Naive thymus-derived CD4-positive, alpha-beta T cell (primary cell): Measurements from ENCODE around the gene GMDS. TPM values are rescaled to one million over a fixed set of nuclear protein-coding genes. Genes with fewer than 3 reads are reported as not detected.

ENCODE experiments used
- ATAC-seq: fragments of 150-1000 bp; cut with Tn5 transposase; 2 replicates; pipeline ENCODE4 v1.10.0; 2021; ENCODE audit warnings: mild to moderate bottlenecking, moderate library complexity
- CTCF ChIA-PET: fragments of 350-600 bp; sonication (Branson Sonifier 250); formaldehyde crosslinking; loops from one replicate; lab custom pipeline; 2021; ENCODE audit warnings: antibody characterized with exemption; lab: Charles Lee
- POLR2A ChIA-PET: fragments of 350-600 bp; sonication (Branson Sonifier 250); formaldehyde crosslinking; loops from one replicate; lab custom pipeline; 2021; ENCODE audit warnings: antibody characterized with exemption, inconsistent platforms; lab: Charles Lee
- DNase-seq, 9 donors: peaks; one replicate each; pipeline versions ENCODE4 v3.0.0 to v3.0.0-alpha.2; 2020 to 2022; ENCODE audit warnings: mixed read lengths in 1 of 9
- H3K27ac ChIP-seq: one replicate; pipeline ENCODE4 v1.7.0; 2013; ENCODE audit warnings: mild to moderate bottlenecking, low read depth, low read length, moderate library complexity
- H3K27me3 ChIP-seq, 2 donors: one replicate each; pipeline ENCODE4 v1.7.0; 2013; ENCODE audit warnings: low read length in 2 of 2, mild to moderate bottlenecking in 2 of 2, moderate library complexity in 2 of 2; ENCODE audit not compliant: control insufficient read depth in 2 of 2, insufficient read depth in 2 of 2
- H3K36me3 ChIP-seq, 3 experiments: 1 replicate in 2 of 3; 2 replicates in 1 of 3; pipeline ENCODE4 v1.7.0; 2013; ENCODE audit warnings: low read length in 3 of 3, mild to moderate bottlenecking in 3 of 3, moderate library complexity in 1 of 3; ENCODE audit not compliant: insufficient read depth in 3 of 3, control insufficient read depth in 2 of 3
- H3K4me1 ChIP-seq, 2 donors: one replicate each; pipeline ENCODE4 v1.7.0; 2013; ENCODE audit warnings: low read length in 2 of 2, mild to moderate bottlenecking in 2 of 2, moderate library complexity in 1 of 2; ENCODE audit not compliant: control insufficient read depth in 2 of 2, insufficient read depth in 2 of 2
- H3K4me3 ChIP-seq: 2 replicates; pipeline ENCODE4 v1.7.0; 2013; ENCODE audit warnings: mild to moderate bottlenecking, low read length
- H3K9me3 ChIP-seq, 3 experiments: 1 replicate in 2 of 3; 2 replicates in 1 of 3; pipeline ENCODE4 v1.7.0; 2013; ENCODE audit warnings: low read length in 3 of 3; ENCODE audit not compliant: control insufficient read depth in 2 of 3
- H3K27ac Mint-ChIP-seq, 9 donors: one replicate each; pipeline ENCODE4 v1.8.0; 2020 to 2022; ENCODE audit warnings: mixed read lengths in 9 of 9, mild to moderate bottlenecking in 8 of 9, moderate library complexity in 5 of 9, inconsistent platforms in 2 of 9
- H3K27me3 Mint-ChIP-seq, 5 donors: one replicate each; pipeline ENCODE4 v1.8.0; 2021 to 2022; ENCODE audit warnings: mixed read lengths in 5 of 5, mild to moderate bottlenecking in 1 of 5
- H3K36me3 Mint-ChIP-seq, 5 donors: one replicate each; pipeline ENCODE4 v1.8.0; 2020 to 2022; ENCODE audit warnings: mixed read lengths in 5 of 5, mild to moderate bottlenecking in 3 of 5, inconsistent platforms in 1 of 5
- H3K4me1 Mint-ChIP-seq, 7 donors: one replicate each; pipeline ENCODE4 v1.8.0; 2020 to 2022; ENCODE audit warnings: mixed read lengths in 7 of 7, mild to moderate bottlenecking in 3 of 7, inconsistent platforms in 1 of 7
- H3K4me3 Mint-ChIP-seq, 10 donors: one replicate each; pipeline ENCODE4 v1.8.0; 2020 to 2022; ENCODE audit warnings: mild to moderate bottlenecking in 10 of 10, mixed read lengths in 10 of 10, moderate library complexity in 6 of 10, inconsistent platforms in 2 of 10
- H3K9me3 Mint-ChIP-seq, 11 donors: one replicate each; pipeline ENCODE4 v1.8.0; 2020 to 2022; ENCODE audit warnings: mixed read lengths in 11 of 11, mild to moderate bottlenecking in 4 of 11, inconsistent platforms in 1 of 11, moderate library complexity in 1 of 11
- intact Hi-C, 2 donors: fragments of 100-400 bp; cut with micrococcal nuclease; formaldehyde crosslinking; loops; one replicate each; pipeline ENCODE4 v1.15.1; 2023
- polyA plus RNA-seq, 2 donors: library from polyadenylated mRNA; unstranded; fragments of 300-500 nt; fragmentation: Illumina TruSeq; gene quantifications; one replicate each; pipeline ENCODE4 v1.2.3, GENCODE V29; 2021
- total RNA-seq, 6 experiments: library from RNA in 5 of 6; stranded (reverse) in 5 of 6; gene quantifications; 1 replicate in 5 of 6; 2 replicates in 1 of 6; pipeline ENCODE4 v1.2.3 and lab custom pipeline; 2021 to 2026

The GMDS gene
- total and polyA plus RNA-seq, 7 experiments from 2014 or later: 12.7 to 33.9 (median 18.3) TPM

GRCh38 chr6:2073476-2073875 lies 171.9 kb downstream of the GMDS start:
- no peaks in the 10 kb centered on the region for H3K4me1 ChIP-seq
- Mint-ChIP-seq H3K9me3 (peaks cover 5 to 32% (median 20%) of the 10 kb centered on the region in 11 donors), H3K27me3 (no peaks in the 10 kb centered on the region), H3K36me3 (peaks cover 12 to 34% (median 15%) of the 10 kb centered on the region in 5 donors), H3K4me1 (peaks cover 0 to 3% (median 0%) of the 10 kb centered on the region in 7 donors), H3K27ac (no peak overlapping the region), H3K4me3 (no peak overlapping the region)
- H3K9me3 ChIP-seq: no peaks in the 10 kb centered on the region
- H3K27me3 ChIP-seq: no peaks in the 10 kb centered on the region
- H3K36me3 ChIP-seq: no peaks in the 10 kb centered on the region
- ATAC-seq (no peak), DNase-seq (no peak)
- H3K4me3 ChIP-seq: no peak overlapping the region
- ChIA-PET POLR2A (no interaction called here), CTCF (interaction anchor here (0.7 kb wide), 1 partner anchor 9 kb away, joined by 3 read pairs; no protein-coding TSS in a partner anchor)
- intact Hi-C loops: no loop called here
- no peak overlapping the region for H3K27ac ChIP-seq

GRCh38 chr6:2072453-2072852 lies 173.0 kb downstream of the GMDS start:
- H3K9me3 Mint-ChIP-seq: peaks cover 5 to 22% (median 10%) of the 10 kb centered on the region in 11 donors
- no peaks in the 10 kb centered on the region for H3K36me3 ChIP-seq
- no peak overlapping the region for H3K4me3 ChIP-seq
- no peak for ATAC-seq
- ChIA-PET POLR2A (no interaction called here), CTCF (interaction anchor here (0.7 kb wide), 1 partner anchor 10 kb away, joined by 3 read pairs; no protein-coding TSS in a partner anchor)
- peaks cover 6 to 29% (median 13%) of the 10 kb centered on the region in 5 donors for H3K36me3 Mint-ChIP-seq
- DNase-seq: no peak
- H3K4me1 Mint-ChIP-seq: no peaks in the 10 kb centered on the region
- no peak overlapping the region for H3K27ac Mint-ChIP-seq
- no peaks in the 10 kb centered on the region for H3K27me3 Mint-ChIP-seq
- H3K9me3 ChIP-seq: no peaks in the 10 kb centered on the region
- no peaks in the 10 kb centered on the region for H3K27me3 ChIP-seq
- no peak overlapping the region for H3K27ac ChIP-seq
- H3K4me3 Mint-ChIP-seq: no peak overlapping the region
- intact Hi-C loops: no loop called here
- no peaks in the 10 kb centered on the region for H3K4me1 ChIP-seq

- Histone ChIP-seq H3K4me1 (no peaks in the 10 kb centered on the region), H3K36me3 (no peaks in the 10 kb centered on the region), H3K27ac (no peak overlapping the region), H3K9me3 (no peaks in the 10 kb centered on the region), H3K4me3 (no peak overlapping the region), H3K27me3 (no peaks in the 10 kb centered on the region)
- Mint-ChIP-seq H3K27ac (peak overlapping the region in 1 of 9 donors; percentile 37), H3K9me3 (peaks cover 0 to 9% (median 1%) of the 10 kb centered on the region in 11 donors), H3K4me3 (no peak overlapping the region), H3K4me1 (peaks cover 0 to 16% (median 7%) of the 10 kb centered on the region in 7 donors), H3K36me3 (peaks cover 5 to 13% (median 9%) of the 10 kb centered on the region in 5 donors), H3K27me3 (no peaks in the 10 kb centered on the region)
- DNase-seq: no peak
- no peak for ATAC-seq
- ChIA-PET CTCF (no interaction called here), POLR2A (interaction anchor here (0.7 kb wide), 1 partner anchor 65 kb away, joined by 3 read pairs; no protein-coding TSS in a partner anchor)
- intact Hi-C loops: no loop called here
Measured at GRCh38 chr6:2063547-2063946, 181.9 kb downstream of the GMDS start.

- H3K4me1 ChIP-seq: no peaks in the 10 kb centered on the region
- H3K36me3 Mint-ChIP-seq: peaks cover 5 to 17% (median 13%) of the 10 kb centered on the region in 5 donors
- no peak overlapping the region for H3K4me3 Mint-ChIP-seq
- no peaks in the 10 kb centered on the region for H3K27me3 Mint-ChIP-seq
- DNase-seq: no peak
- H3K36me3 ChIP-seq: no peaks in the 10 kb centered on the region
- H3K9me3 ChIP-seq: no peaks in the 10 kb centered on the region
- ATAC-seq: no peak
- CTCF ChIA-PET: interaction anchor here (0.5 kb wide), 1 partner anchor 83 kb away, joined by 3 read pairs; no protein-coding TSS in a partner anchor
- no peak overlapping the region for H3K4me3 ChIP-seq
- intact Hi-C loops: no loop called here
- no peak overlapping the region for H3K27ac Mint-ChIP-seq
- H3K27ac ChIP-seq: no peak overlapping the region
- no peaks in the 10 kb centered on the region for H3K27me3 ChIP-seq
- POLR2A ChIA-PET: no interaction called here
- peaks cover 0 to 9% (median 1%) of the 10 kb centered on the region in 11 donors for H3K9me3 Mint-ChIP-seq
- H3K4me1 Mint-ChIP-seq: peaks cover 0 to 16% (median 9%) of the 10 kb centered on the region in 7 donors
Measured at GRCh38 chr6:2061880-2062279, 183.5 kb downstream of the GMDS start.

- H3K4me1 Mint-ChIP-seq: peaks cover 0 to 5% (median 0%) of the 10 kb centered on the region in 7 donors
- Histone ChIP-seq H3K36me3 (no peaks in the 10 kb centered on the region), H3K27ac (no peak overlapping the region), H3K9me3 (no peaks in the 10 kb centered on the region), H3K4me1 (no peaks in the 10 kb centered on the region), H3K27me3 (no peaks in the 10 kb centered on the region), H3K4me3 (no peak overlapping the region)
- DNase-seq (no peak), ATAC-seq (no peak)
- peaks cover 0 to 2% (median 0%) of the 10 kb centered on the region in 11 donors for H3K9me3 Mint-ChIP-seq
- H3K36me3 Mint-ChIP-seq: peaks cover 5 to 22% (median 15%) of the 10 kb centered on the region in 5 donors
- H3K4me3 Mint-ChIP-seq: no peak overlapping the region
- H3K27ac Mint-ChIP-seq: no peak overlapping the region
- CTCF ChIA-PET: no interaction called here
- no peaks in the 10 kb centered on the region for H3K27me3 Mint-ChIP-seq
- POLR2A ChIA-PET: no interaction called here
- intact Hi-C loops: no loop called here
Measured at GRCh38 chr6:2055911-2056310, 189.5 kb downstream of the GMDS start.

GRCh38 chr6:2055143-2055542 lies 190.3 kb downstream of the GMDS start:
- H3K36me3 Mint-ChIP-seq: peaks cover under 1 to 19% (median 15%) of the 10 kb centered on the region in 5 donors
- H3K4me3 Mint-ChIP-seq: no peak overlapping the region
- ChIA-PET POLR2A (no interaction called here), CTCF (no interaction called here)
- no peaks in the 10 kb centered on the region for H3K36me3 ChIP-seq
- H3K27ac ChIP-seq: no peak overlapping the region
- DNase-seq: no peak
- no peak for ATAC-seq
- H3K9me3 Mint-ChIP-seq: peaks cover 0 to 2% (median 0%) of the 10 kb centered on the region in 11 donors
- peaks cover 0 to 5% (median 0%) of the 10 kb centered on the region in 7 donors for H3K4me1 Mint-ChIP-seq
- no peak overlapping the region for H3K27ac Mint-ChIP-seq
- no peak overlapping the region for H3K4me3 ChIP-seq
- H3K27me3 ChIP-seq: no peaks in the 10 kb centered on the region
- no peaks in the 10 kb centered on the region for H3K4me1 ChIP-seq
- no peaks in the 10 kb centered on the region for H3K9me3 ChIP-seq
- intact Hi-C loops: no loop called here
- H3K27me3 Mint-ChIP-seq: no peaks in the 10 kb centered on the region

- CTCF ChIA-PET: no interaction called here
- POLR2A ChIA-PET: no interaction called here
- Histone ChIP-seq H3K27me3 (no peaks in the 10 kb centered on the region), H3K27ac (no peak overlapping the region), H3K36me3 (no peaks in the 10 kb centered on the region), H3K4me3 (no peak overlapping the region), H3K9me3 (no peaks in the 10 kb centered on the region), H3K4me1 (no peaks in the 10 kb centered on the region)
- intact Hi-C loops: no loop called here
- H3K27me3 Mint-ChIP-seq: no peaks in the 10 kb centered on the region
- H3K36me3 Mint-ChIP-seq: peaks cover 0 to 20% (median 18%) of the 10 kb centered on the region in 5 donors
- peaks cover 0 to 2% (median 0%) of the 10 kb centered on the region in 11 donors for H3K9me3 Mint-ChIP-seq
- no peak overlapping the region for H3K4me3 Mint-ChIP-seq
- ATAC-seq: no peak
- DNase-seq: no peak
- H3K27ac Mint-ChIP-seq: no peak overlapping the region
- H3K4me1 Mint-ChIP-seq: peaks cover 0 to 9% (median 0%) of the 10 kb centered on the region in 7 donors
Measured at GRCh38 chr6:2054516-2055067, 190.8 kb downstream of the GMDS start.
